Testis (tissue), 2 donors: Measurements from ENCODE around the gene PTPRD.

Experiments
- CTCF ChIP-seq, 3 experiments: fragments of 450-650 bp in 2 of 3; fragments of 200-600 bp in 1 of 3; sonication (generic) in 1 of 3; IDR thresholded peaks; one replicate each; pipeline ENCODE4 v1.5.1; 2016 to 2019; ENCODE audit warnings: antibody characterized with exemption in 3 of 3, mild to moderate bottlenecking in 2 of 3, moderate library complexity in 1 of 3
- POLR2A ChIP-seq: fragments of 450-650 bp; IDR thresholded peaks from one replicate; pipeline ENCODE4 v1.6.1; 2017; ENCODE audit warnings: antibody characterized with exemption, mild to moderate bottlenecking, moderate library complexity

DNA sequence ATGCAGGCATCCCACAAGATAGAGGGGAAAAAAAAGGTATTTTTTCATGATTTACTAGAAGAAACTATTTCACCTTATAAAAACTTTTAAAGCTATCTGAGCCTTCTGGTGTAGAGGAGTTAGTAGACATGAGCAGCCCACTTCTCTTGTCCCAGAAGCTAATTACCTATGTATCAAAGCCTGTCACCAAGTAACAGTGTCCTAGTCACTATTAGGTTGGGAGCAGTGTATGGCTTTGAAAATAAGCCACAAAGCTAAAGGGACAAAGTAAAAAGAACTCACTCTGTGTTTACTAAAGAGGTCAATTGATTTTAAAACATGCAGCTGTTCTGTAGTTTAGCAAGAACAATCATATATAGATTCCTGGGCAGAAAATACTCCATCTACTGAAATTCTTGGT lies 1286.1 kb downstream of the PTPRD start:
- TF ChIP-seq CTCF (IDR thresholded peaks at IDR 0.05), result no peak
- TF ChIP-seq POLR2A, result no peak
